GM23338 (cell line): ENCODE data around the gene HDAC10. TPM values are rescaled to one million over a fixed set of nuclear protein-coding genes. Genes with fewer than 3 reads are reported as not detected.

Source experiments
- CTCF ChIP-seq, 2 experiments: fragments of 200-600 bp in 1 of 2; sonication (generic) in 1 of 2; conservative IDR thresholded peaks; 2 replicates each; pipeline versions ENCODE4 v1.5.1 to v1.6.1; 2016 to 2017; ENCODE audit warnings: antibody characterized with exemption in 2 of 2, low read depth in 2 of 2, mild to moderate bottlenecking in 2 of 2, moderate library complexity in 1 of 2
- EZH2phosphoT487 ChIP-seq: fragments of 200-600 bp; sonication (generic); IDR thresholded peaks from one replicate; pipeline ENCODE4 v1.8.1; 2018; ENCODE audit warnings: antibody characterized with exemption; ENCODE audit not compliant: unreplicated experiment
- NANOG ChIP-seq: IDR thresholded peaks from 2 replicates; pipeline ENCODE4 v1.6.1; 2016; ENCODE audit warnings: antibody characterized with exemption, borderline replicate concordance
- POLR2AphosphoS5 ChIP-seq: IDR thresholded peaks from 2 replicates; pipeline ENCODE4 v1.6.1; 2016; ENCODE audit warnings: antibody characterized with exemption, low read depth
- ZNF114 ChIP-seq: fragments of 250-450 bp; sonication (Bioruptor Pico); IDR thresholded peaks from 2 replicates; pipeline ENCODE4 v1.5.0; 2020; ENCODE audit warnings: mild to moderate bottlenecking, moderate library complexity
- ZNF331 ChIP-seq: fragments of 250-450 bp; sonication (Bioruptor Pico); IDR thresholded peaks from 2 replicates; pipeline ENCODE4 v1.5.0; 2020; ENCODE audit warnings: low read depth, mild to moderate bottlenecking, moderate library complexity
- polyA plus RNA-seq: library from polyadenylated mRNA; unstranded; fragments of >200 nt; fragmentation: Nextera tagmentation; extraction: Ambion mirVana; gene quantifications from 2 replicates; pipeline ENCODE4 v1.2.1, GENCODE V29; 2016
- total RNA-seq: library from RNA; depleted of rRNA; stranded (reverse); fragments of >200 nt; shearing (Covaris generic); gene quantifications from 2 replicates; pipeline ENCODE4 v1.2.3, GENCODE V29; 2014
- TF ChIP-seq, protein P1 (sequence below): fragments of 250-450 bp; sonication (Bioruptor Pico); IDR thresholded peaks from 2 replicates; pipeline ENCODE4 v1.5.0; 2020; ENCODE audit warnings: mild to moderate bottlenecking, moderate library complexity
- TF ChIP-seq, protein P2 (sequence below): IDR thresholded peaks from one replicate; pipeline ENCODE4 v1.6.1; 2018; ENCODE audit warnings: antibody characterized with exemption; ENCODE audit not compliant: unreplicated experiment

Gene HDAC10
- total and polyA plus RNA-seq, 2 experiments from 2014 or later: 4.1 to 41.9 TPM

DNA sequence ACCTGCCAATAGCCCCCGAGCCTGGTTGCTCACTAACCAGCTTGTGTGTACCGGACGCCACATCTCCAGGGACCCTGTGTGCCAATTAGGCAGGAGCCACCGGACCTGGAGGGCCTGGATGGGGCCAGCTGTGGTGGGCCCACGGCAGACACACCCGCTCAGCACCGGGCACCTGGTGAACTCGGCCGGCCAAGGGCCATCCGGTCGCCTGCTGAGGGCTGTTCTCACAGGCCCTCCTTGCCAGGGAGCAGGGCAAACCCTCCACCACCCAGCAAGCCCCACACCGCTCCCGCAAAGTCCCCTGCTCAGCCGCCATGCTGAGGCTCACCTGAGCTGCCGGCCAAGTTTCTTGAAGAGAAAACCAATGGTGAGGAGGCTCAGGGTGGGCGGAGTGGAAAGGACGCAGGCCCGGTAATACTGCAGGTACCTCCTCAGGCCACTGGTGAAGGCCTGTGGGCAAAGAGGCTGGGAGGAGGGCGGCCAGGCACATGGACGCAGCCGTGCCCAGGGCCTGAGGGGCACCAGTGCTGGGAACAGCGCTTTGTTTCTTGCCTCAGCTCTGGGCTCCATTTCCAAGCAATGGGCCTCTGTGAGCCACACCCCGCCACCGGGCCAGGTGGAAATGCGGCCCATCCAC, 23.4 kb downstream of the HDAC10 start (continued):
- TF ChIP-seq, protein P1, sequence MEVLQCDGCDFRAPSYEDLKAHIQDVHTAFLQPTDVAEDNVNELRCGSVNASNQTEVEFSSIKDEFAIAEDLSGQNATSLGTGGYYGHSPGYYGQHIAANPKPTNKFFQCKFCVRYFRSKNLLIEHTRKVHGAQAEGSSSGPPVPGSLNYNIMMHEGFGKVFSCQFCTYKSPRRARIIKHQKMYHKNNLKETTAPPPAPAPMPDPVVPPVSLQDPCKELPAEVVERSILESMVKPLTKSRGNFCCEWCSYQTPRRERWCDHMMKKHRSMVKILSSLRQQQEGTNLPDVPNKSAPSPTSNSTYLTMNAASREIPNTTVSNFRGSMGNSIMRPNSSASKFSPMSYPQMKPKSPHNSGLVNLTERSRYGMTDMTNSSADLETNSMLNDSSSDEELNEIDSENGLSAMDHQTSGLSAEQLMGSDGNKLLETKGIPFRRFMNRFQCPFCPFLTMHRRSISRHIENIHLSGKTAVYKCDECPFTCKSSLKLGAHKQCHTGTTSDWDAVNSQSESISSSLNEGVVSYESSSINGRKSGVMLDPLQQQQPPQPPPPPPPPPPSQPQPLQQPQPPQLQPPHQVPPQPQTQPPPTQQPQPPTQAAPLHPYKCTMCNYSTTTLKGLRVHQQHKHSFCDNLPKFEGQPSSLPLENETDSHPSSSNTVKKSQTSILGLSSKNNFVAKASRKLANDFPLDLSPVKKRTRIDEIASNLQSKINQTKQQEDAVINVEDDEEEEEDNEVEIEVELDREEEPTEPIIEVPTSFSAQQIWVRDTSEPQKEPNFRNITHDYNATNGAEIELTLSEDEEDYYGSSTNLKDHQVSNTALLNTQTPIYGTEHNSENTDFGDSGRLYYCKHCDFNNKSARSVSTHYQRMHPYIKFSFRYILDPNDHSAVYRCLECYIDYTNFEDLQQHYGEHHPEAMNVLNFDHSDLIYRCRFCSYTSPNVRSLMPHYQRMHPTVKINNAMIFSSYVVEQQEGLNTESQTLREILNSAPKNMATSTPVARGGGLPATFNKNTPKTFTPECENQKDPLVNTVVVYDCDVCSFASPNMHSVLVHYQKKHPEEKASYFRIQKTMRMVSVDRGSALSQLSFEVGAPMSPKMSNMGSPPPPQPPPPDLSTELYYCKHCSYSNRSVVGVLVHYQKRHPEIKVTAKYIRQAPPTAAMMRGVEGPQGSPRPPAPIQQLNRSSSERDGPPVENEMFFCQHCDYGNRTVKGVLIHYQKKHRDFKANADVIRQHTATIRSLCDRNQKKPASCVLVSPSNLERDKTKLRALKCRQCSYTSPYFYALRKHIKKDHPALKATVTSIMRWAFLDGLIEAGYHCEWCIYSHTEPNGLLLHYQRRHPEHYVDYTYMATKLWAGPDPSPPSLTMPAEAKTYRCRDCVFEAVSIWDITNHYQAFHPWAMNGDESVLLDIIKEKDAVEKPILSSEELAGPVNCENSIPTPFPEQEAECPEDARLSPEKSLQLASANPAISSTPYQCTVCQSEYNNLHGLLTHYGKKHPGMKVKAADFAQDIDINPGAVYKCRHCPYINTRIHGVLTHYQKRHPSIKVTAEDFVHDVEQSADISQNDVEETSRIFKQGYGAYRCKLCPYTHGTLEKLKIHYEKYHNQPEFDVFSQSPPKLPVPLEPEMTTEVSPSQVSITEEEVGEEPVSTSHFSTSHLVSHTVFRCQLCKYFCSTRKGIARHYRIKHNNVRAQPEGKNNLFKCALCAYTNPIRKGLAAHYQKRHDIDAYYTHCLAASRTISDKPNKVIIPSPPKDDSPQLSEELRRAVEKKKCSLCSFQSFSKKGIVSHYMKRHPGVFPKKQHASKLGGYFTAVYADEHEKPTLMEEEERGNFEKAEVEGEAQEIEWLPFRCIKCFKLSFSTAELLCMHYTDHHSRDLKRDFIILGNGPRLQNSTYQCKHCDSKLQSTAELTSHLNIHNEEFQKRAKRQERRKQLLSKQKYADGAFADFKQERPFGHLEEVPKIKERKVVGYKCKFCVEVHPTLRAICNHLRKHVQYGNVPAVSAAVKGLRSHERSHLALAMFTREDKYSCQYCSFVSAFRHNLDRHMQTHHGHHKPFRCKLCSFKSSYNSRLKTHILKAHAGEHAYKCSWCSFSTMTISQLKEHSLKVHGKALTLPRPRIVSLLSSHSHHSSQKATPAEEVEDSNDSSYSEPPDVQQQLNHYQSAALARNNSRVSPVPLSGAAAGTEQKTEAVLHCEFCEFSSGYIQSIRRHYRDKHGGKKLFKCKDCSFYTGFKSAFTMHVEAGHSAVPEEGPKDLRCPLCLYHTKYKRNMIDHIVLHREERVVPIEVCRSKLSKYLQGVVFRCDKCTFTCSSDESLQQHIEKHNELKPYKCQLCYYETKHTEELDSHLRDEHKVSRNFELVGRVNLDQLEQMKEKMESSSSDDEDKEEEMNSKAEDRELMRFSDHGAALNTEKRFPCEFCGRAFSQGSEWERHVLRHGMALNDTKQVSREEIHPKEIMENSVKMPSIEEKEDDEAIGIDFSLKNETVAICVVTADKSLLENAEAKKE (CRISPR knock-in tag): no peak
- TF ChIP-seq POLR2AphosphoS5 (no peak), NANOG (no peak), CTCF (conservative IDR thresholded peaks at IDR 0.05; ENCODE audit: low read depth in 2 of 2) (no peak), ZNF331 (CRISPR knock-in tag) (no peak), EZH2phosphoT487 (no peak), ZNF114 (CRISPR knock-in tag) (no peak)
- TF ChIP-seq, protein P2, sequence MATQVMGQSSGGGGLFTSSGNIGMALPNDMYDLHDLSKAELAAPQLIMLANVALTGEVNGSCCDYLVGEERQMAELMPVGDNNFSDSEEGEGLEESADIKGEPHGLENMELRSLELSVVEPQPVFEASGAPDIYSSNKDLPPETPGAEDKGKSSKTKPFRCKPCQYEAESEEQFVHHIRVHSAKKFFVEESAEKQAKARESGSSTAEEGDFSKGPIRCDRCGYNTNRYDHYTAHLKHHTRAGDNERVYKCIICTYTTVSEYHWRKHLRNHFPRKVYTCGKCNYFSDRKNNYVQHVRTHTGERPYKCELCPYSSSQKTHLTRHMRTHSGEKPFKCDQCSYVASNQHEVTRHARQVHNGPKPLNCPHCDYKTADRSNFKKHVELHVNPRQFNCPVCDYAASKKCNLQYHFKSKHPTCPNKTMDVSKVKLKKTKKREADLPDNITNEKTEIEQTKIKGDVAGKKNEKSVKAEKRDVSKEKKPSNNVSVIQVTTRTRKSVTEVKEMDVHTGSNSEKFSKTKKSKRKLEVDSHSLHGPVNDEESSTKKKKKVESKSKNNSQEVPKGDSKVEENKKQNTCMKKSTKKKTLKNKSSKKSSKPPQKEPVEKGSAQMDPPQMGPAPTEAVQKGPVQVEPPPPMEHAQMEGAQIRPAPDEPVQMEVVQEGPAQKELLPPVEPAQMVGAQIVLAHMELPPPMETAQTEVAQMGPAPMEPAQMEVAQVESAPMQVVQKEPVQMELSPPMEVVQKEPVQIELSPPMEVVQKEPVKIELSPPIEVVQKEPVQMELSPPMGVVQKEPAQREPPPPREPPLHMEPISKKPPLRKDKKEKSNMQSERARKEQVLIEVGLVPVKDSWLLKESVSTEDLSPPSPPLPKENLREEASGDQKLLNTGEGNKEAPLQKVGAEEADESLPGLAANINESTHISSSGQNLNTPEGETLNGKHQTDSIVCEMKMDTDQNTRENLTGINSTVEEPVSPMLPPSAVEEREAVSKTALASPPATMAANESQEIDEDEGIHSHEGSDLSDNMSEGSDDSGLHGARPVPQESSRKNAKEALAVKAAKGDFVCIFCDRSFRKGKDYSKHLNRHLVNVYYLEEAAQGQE: no peak
